Duodenal mucosa (tissue), 2 donors: Measurements from ENCODE around the gene TPST1.
"Not testable (repeated sequence)": the region's sequence is repeated elsewhere in the genome, so short reads cannot be mapped to it uniquely, and the experiment has no call there.

Experiments used
- H3K27ac ChIP-seq: one replicate; pipeline ENCODE4 v1.7.0; 2013; ENCODE audit warnings: low read depth, low read length
- H3K27me3 ChIP-seq, 2 donors: one replicate each; pipeline ENCODE4 v1.7.0; 2013; ENCODE audit warnings: low read length in 2 of 2, control low read depth in 1 of 2; ENCODE audit not compliant: insufficient read depth in 2 of 2, control insufficient read depth in 1 of 2
- H3K36me3 ChIP-seq, 2 donors: one replicate each; pipeline ENCODE4 v1.7.0; 2013; ENCODE audit warnings: low read length in 2 of 2, control low read depth in 1 of 2; ENCODE audit not compliant: insufficient read depth in 2 of 2, control insufficient read depth in 1 of 2
- H3K4me1 ChIP-seq, 2 donors: one replicate each; pipeline ENCODE4 v1.7.0; 2013; ENCODE audit warnings: low read length in 2 of 2, control low read depth in 1 of 2; ENCODE audit not compliant: insufficient read depth in 2 of 2, control insufficient read depth in 1 of 2
- H3K4me3 ChIP-seq, 2 donors: one replicate each; pipeline ENCODE4 v1.7.0; 2013; ENCODE audit warnings: low read length in 2 of 2, low read depth in 1 of 2
- H3K9ac ChIP-seq, 2 donors: one replicate each; pipeline ENCODE4 v1.7.0; 2013; ENCODE audit warnings: low read length in 2 of 2, low read depth in 1 of 2
- H3K9me3 ChIP-seq, 2 donors: one replicate each; pipeline ENCODE4 v1.7.0; 2013; ENCODE audit warnings: low read length in 2 of 2, control low read depth in 1 of 2; ENCODE audit not compliant: control insufficient read depth in 1 of 2

The TPST1 gene

DNA sequence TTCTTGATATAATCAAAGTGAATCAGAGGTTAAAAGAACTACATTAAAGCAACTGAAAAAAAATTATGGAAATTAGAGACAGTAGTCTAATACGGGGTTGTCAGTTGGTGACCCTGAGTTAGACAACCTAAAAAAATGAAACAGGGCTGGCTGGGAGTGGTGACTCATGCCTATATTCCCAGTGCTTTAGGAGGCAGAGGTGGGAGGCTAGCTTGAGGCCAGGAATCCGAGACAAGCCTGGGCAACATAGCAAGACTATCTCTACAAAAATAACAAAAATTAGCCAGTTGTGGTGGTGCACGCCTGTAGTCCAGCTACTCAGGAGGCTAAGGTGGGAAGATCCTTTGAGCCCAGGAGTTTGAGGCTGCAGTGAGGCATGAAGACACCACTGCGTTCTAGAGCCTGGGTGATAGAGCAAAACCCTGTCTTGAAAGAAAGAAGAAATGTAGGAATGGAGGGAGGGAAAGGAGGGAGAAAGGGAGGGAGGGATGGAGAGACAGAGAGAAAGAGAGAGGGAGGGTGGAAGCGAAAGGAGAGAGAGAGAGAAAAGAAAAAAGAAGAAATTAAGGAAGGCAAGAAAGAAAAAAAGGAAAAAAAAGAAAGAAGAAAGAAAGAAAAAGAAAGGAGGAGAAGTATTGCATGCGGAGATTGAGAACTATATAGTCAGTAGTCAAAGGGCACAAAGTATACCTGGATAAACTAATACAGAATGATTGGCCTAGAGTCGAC is 166.1 kb downstream of the TPST1 start:
- no peak overlapping the region for H3K27ac ChIP-seq
- no peaks in the 10 kb centered on the region for H3K27me3 ChIP-seq
- no peak overlapping the region for H3K4me3 ChIP-seq
- H3K36me3 ChIP-seq, result no peaks in the 10 kb centered on the region
- H3K4me1 ChIP-seq, result no peaks in the 10 kb centered on the region
- H3K9me3 ChIP-seq, result no peaks in the 10 kb centered on the region
- no peak overlapping the region for H3K9ac ChIP-seq

GRCh38 chr7:66374141-66374840 is 169.2 kb downstream of the TPST1 start:
- H3K9me3 ChIP-seq, H3K9ac ChIP-seq, H3K27me3 ChIP-seq, H3K4me1 ChIP-seq, H3K27ac ChIP-seq, H3K4me3 ChIP-seq, H3K36me3 ChIP-seq: not testable (repeated sequence)

DNA sequence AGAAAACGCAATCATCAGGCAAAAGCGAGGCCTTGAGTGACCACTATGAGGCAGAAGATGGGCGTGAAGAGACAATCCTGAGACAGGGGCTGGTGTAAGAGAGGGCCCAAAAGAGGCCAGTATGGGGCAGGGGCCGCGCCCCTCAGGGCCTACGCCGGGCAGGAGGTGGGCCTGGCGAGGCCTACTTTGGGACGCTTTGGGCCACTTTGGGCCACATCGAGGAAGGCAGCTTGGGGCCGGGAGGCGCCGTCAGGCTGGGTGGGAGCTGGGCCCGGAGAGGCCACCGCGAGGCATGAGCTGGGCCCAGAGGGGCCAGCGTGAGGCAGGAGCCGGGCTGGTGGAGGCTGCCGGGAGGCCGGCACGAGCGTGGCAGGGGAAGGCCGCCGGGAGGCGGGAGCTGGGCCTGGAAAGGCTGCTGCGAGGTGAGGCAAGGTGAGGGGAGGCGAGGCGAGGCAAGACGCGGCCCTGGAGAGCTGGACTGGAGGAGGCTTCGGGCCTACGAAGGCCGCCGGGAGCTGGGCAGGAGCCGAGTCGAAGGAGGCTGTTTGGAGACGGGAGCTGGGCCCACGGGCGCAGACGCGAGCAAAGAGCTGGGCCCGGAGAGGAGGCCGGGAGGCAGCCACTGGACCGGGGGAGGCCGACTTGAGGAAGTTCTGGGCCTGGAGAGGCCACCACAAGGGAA is 171.3 kb downstream of the TPST1 start:
- H3K9ac ChIP-seq, result no peak overlapping the region
- H3K36me3 ChIP-seq, result peaks cover 0 to 7% of the 10 kb centered on the region in 2 donors
- no peak overlapping the region for H3K27ac ChIP-seq
- no peaks in the 10 kb centered on the region for H3K9me3 ChIP-seq
- H3K4me1 ChIP-seq, result no peaks in the 10 kb centered on the region
- no peak overlapping the region for H3K4me3 ChIP-seq
- H3K27me3 ChIP-seq, result no peaks in the 10 kb centered on the region

DNA sequence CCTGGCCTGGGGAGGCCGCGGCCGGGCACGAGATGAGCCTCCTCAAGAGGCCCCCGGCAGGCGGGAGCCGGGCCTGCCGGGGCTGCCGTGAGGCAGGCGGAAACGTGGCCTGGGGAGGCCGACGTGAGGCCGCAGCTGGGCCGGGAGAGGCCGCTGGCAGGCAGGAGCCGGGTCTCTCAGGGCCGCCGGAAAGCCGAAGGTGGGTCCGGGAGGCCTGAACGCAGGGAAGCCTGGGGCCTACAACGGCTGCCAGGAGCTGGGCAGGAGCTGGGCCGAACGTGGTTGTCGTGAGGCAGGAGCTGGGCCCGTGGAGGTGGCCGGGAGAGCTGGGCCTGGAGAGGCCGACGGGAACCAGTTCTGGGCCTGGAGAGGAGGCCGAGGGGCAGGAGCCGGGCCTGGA is 171.9 kb downstream of the TPST1 start:
- Histone ChIP-seq H3K9me3 (no peaks in the 10 kb centered on the region), H3K4me1 (no peaks in the 10 kb centered on the region), H3K9ac (no peak overlapping the region), H3K4me3 (no peak overlapping the region), H3K27me3 (no peaks in the 10 kb centered on the region), H3K27ac (no peak overlapping the region), H3K36me3 (peaks cover 0 to 7% of the 10 kb centered on the region in 2 donors)

GRCh38 chr7:66377714-66378113 is 172.6 kb downstream of the TPST1 start:
- peaks cover 0 to 7% of the 10 kb centered on the region in 2 donors for H3K36me3 ChIP-seq
- H3K27me3 ChIP-seq, result no peaks in the 10 kb centered on the region
- no peak overlapping the region for H3K9ac ChIP-seq
- H3K9me3 ChIP-seq, result no peaks in the 10 kb centered on the region
- no peak overlapping the region for H3K4me3 ChIP-seq
- no peaks in the 10 kb centered on the region for H3K4me1 ChIP-seq
- no peak overlapping the region for H3K27ac ChIP-seq

DNA sequence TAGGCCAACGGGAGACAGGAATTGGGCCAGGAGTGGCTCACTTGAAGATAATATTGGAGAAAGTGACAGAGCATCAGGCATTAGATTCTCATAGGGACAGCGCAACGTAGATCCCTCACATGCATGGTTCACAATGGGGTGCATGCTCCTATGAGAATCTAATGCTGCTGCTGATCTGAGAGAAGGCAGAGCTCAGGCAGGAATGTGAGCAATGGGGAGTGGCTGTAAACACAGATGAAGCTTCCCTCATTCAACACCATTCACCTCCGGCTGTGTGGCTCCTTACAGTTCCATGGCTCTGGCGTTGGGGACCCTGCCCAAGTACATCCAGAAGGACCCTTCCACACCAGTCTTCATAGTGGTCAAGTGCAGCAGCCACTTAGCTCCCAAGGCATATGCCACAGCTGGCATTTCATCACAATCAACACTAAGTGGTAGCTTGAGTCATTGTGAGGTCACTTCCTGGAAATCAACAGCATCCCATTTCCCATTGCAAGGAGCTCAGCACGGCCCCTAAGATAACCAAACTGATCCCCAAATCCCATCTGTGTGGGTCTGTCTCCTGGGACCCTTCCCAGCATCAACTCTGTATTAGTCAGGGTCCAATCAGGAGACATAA is 174.5 kb downstream of the TPST1 start:
- Histone ChIP-seq H3K36me3 (peaks cover 0 to 7% of the 10 kb centered on the region in 2 donors), H3K4me3 (no peak overlapping the region), H3K27ac (no peak overlapping the region), H3K27me3 (no peaks in the 10 kb centered on the region), H3K9ac (no peak overlapping the region), H3K9me3 (no peaks in the 10 kb centered on the region), H3K4me1 (no peaks in the 10 kb centered on the region)

DNA sequence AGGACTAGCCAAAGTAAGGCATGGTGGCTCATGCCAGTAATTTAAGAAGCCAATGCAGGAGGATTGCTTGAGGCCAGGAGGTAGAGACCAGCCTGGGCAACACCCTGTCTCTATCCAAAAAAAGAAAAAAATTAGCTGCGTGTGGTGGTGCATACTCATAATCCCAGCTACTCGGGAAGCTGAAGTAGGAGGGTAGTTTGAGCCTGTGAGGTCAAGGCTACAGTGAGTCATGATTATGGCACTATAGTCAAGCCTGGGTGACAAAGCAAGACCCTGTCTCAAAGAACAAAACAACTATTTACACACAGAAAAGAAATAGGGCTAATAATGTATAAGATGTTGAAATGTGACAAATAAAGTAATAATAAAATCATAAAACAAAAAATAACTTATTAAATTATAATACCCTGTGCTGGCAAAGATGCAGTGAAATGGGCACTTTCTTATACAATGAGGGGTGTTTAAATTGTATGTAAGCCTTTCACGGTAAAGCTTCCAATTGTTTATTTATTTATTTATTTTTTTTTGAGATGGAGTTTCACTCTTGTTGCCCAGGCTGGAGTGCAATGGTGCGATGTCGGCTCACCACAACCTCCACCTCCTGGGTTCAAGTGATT is 175.2 kb downstream of the TPST1 start:
- Histone ChIP-seq H3K4me3 (no peak overlapping the region), H3K27me3 (no peaks in the 10 kb centered on the region), H3K36me3 (peaks cover 0 to 7% of the 10 kb centered on the region in 2 donors), H3K9me3 (no peaks in the 10 kb centered on the region), H3K4me1 (no peaks in the 10 kb centered on the region), H3K9ac (no peak overlapping the region), H3K27ac (no peak overlapping the region)

DNA sequence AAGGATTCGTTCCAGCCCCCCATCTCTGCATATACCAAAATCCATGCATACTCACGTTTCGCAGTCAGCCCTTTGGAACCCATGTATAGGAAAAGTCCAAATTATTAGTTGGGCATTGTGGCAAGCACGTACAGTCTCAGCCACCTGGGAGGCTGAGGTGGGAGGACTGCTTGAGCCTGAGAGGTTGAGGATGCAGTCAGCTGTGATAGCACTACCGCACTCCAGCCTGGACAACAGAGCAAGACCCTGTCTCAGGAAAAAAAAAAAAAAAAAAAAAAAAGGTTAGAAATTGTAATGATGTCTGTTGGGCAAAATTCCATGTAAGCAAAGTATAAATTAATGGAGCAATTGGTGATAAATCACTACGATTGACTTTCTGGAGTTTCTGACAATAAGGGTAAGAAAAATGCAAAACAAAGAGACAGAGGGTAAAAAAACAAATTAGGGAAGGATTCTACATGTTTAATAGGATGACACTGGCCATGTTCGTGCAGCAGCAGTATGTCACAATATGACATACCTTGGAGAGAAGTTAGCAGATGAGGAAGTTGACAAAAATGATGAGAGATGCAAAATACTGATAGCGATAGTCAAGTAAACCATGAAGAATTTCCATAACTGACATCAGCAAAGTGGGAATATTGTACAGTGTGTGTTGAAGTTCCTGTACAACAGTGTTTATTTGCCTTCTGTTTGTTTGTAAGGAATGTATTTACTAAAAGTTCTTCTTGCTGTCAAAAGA is 177.2 kb downstream of the TPST1 start:
- not testable (repeated sequence) for H3K4me3 ChIP-seq, H3K9me3 ChIP-seq, H3K27me3 ChIP-seq, H3K27ac ChIP-seq, H3K9ac ChIP-seq, H3K4me1 ChIP-seq, H3K36me3 ChIP-seq

- not testable (repeated sequence) for H3K4me1 ChIP-seq, H3K4me3 ChIP-seq, H3K27me3 ChIP-seq, H3K9ac ChIP-seq, H3K27ac ChIP-seq, H3K36me3 ChIP-seq, H3K9me3 ChIP-seq
These were observed 180.2 kb downstream of the TPST1 start for GRCh38 chr7:66385191-66385905.
